ENCODE measurements around the gene NECTIN2.
"Not testable (repeated sequence)": the region's sequence is repeated elsewhere in the genome, so short reads cannot be mapped to it uniquely, and the experiment has no call there.

The NECTIN2 gene

DNA sequence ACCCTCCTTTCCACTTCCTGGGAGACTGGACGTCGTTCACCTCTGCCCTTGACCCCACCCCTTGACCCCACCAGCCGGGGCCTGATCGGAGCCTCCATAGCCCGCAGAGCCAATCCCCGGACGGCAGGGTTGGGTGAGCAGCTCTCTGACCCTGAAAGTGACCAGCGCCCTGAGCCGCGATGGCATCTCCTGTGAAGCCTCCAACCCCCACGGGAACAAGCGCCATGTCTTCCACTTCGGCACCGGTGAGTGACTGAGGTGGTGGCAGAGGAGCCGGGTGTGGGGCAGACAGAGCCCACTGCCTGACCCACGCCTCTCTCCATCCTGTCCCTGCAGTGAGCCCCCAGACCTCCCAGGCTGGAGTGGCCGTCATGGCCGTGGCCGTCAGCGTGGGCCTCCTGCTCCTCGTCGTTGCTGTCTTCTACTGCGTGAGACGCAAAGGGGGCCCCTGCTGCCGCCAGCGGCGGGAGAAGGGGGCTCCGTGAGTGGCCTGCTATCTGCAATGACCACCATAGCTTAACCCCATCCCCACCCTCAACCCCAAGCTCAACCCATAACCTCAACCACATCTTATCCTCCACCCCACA lies 26.8 kb upstream of the NECTIN2 start:
- H3K27ac ChIP-seq (ENCODE audit: low read length), result no peak overlapping the region
- H3K9me3 ChIP-seq (ENCODE audit: control insufficient read depth, low read depth, low read length), result no peaks in the 10 kb centered on the region
- H3K27me3 ChIP-seq (ENCODE audit: control insufficient read depth, insufficient read depth, low read length), result peaks cover 8% of the 10 kb centered on the region
- peaks cover 14% of the 10 kb centered on the region for H3K36me3 ChIP-seq (ENCODE audit: control insufficient read depth, low read depth, low read length)
- no peak overlapping the region for H3K9ac ChIP-seq (ENCODE audit: low read length)
- H3K4me1 ChIP-seq (ENCODE audit: control insufficient read depth, low read depth, low read length), result no peaks in the 10 kb centered on the region
- no peak overlapping the region for H3K4me3 ChIP-seq (ENCODE audit: low read length)

DNA sequence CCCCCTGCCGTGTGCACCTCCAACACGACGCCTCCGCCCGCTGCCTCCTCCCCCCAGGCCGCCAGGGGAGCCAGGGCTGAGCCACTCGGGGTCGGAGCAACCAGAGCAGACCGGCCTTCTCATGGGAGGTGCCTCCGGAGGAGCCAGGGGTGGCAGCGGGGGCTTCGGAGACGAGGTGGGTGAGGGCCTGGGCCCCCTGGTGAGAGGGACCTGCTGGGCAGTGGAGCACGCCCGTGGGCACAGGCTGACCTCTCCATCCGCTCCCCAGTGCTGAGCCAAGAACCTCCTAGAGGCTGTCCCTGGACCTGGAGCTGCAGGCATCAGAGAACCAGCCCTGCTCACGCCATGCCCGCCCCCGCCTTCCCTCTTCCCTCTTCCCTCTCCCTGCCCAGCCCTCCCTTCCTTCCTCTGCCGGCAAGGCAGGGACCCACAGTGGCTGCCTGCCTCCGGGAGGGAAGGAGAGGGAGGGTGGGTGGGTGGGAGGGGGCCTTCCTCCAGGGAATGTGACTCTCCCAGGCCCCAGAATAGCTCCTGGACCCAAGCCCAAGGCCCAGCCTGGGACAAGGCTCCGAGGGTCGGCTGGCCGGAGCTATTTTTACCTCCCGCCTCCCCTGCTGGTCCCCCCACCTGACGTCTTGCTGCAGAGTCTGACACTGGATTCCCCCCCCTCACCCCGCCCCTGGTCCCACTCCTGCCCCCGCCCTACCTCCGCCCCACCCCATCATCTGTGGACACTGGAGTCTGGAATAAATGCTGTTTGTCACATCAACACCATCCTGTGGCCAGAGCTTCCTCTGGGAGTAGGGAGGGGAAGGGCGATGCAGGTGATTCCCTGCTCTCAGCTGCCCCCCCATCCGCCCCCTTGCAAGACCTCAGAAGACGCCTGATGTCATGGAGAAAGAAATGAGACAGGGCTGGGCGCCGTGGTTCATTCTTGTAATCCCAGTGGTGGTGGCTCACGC lies 25.2 kb upstream of the NECTIN2 start:
- Histone ChIP-seq H3K4me3 (ENCODE audit: low read length) (no peak overlapping the region), H3K27me3 (ENCODE audit: control insufficient read depth, insufficient read depth, low read length) (peaks cover 22% of the 10 kb centered on the region), H3K9ac (ENCODE audit: low read length) (no peak overlapping the region), H3K9me3 (ENCODE audit: control insufficient read depth, low read depth, low read length) (no peaks in the 10 kb centered on the region), H3K4me1 (ENCODE audit: control insufficient read depth, low read depth, low read length) (no peaks in the 10 kb centered on the region), H3K36me3 (ENCODE audit: control insufficient read depth, low read depth, low read length) (peaks cover 9% of the 10 kb centered on the region), H3K27ac (ENCODE audit: low read length) (no peak overlapping the region)

- Histone ChIP-seq H3K9me3 (ENCODE audit: control insufficient read depth, low read depth, low read length) (no peaks in the 10 kb centered on the region), H3K4me1 (ENCODE audit: control insufficient read depth, low read depth, low read length) (no peaks in the 10 kb centered on the region), H3K27me3 (ENCODE audit: control insufficient read depth, insufficient read depth, low read length) (peaks cover 34% of the 10 kb centered on the region), H3K27ac (ENCODE audit: low read length) (no peak overlapping the region), H3K36me3 (ENCODE audit: control insufficient read depth, low read depth, low read length) (peaks cover 9% of the 10 kb centered on the region), H3K9ac (ENCODE audit: low read length) (no peak overlapping the region), H3K4me3 (ENCODE audit: low read length) (no peak overlapping the region)
These were observed 23.9 kb upstream of the NECTIN2 start for GRCh38 chr19:44822177-44822576.

GRCh38 chr19:44822670-44823372 lies 23.3 kb upstream of the NECTIN2 start:
- no peak overlapping the region for H3K9ac ChIP-seq (ENCODE audit: low read length)

DNA sequence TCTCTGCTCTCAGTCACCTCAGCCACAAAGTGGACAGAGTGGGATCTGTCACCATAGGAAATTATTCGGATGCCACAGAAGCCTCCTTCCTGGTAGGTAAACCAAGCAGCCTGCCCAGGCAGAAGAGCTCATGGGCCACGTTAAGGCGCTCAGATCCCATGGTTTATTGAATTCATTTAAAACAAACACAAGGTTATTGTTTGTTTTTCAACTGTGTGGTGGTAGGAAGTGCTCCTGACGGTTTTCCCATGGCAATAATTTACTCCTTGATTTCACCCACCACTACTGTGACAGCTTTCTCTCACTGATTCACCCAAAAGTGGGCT lies 22.8 kb upstream of the NECTIN2 start:
- Histone ChIP-seq H3K4me1 (ENCODE audit: control insufficient read depth, low read depth, low read length) (no peaks in the 10 kb centered on the region), H3K9me3 (ENCODE audit: control insufficient read depth, low read depth, low read length) (no peaks in the 10 kb centered on the region), H3K9ac (ENCODE audit: low read length) (no peak overlapping the region), H3K36me3 (ENCODE audit: control insufficient read depth, low read depth, low read length) (peaks cover 9% of the 10 kb centered on the region), H3K27ac (ENCODE audit: low read length) (no peak overlapping the region), H3K4me3 (ENCODE audit: low read length) (no peak overlapping the region), H3K27me3 (ENCODE audit: control insufficient read depth, insufficient read depth, low read length) (peaks cover 37% of the 10 kb centered on the region)

More at GRCh38 chr19:44822670-44823372, 23.3 kb upstream of the NECTIN2 start:
- H3K4me1 ChIP-seq (ENCODE audit: control insufficient read depth, low read depth, low read length), result no peaks in the 10 kb centered on the region
- H3K36me3 ChIP-seq (ENCODE audit: control insufficient read depth, low read depth, low read length), result peaks cover 9% of the 10 kb centered on the region
- no peaks in the 10 kb centered on the region for H3K9me3 ChIP-seq (ENCODE audit: control insufficient read depth, low read depth, low read length)
- H3K27me3 ChIP-seq (ENCODE audit: control insufficient read depth, insufficient read depth, low read length), result peaks cover 37% of the 10 kb centered on the region
- H3K4me3 ChIP-seq (ENCODE audit: low read length), result no peak overlapping the region
- no peak overlapping the region for H3K27ac ChIP-seq (ENCODE audit: low read length)

- peaks cover 45% of the 10 kb centered on the region for H3K27me3 ChIP-seq (ENCODE audit: control insufficient read depth, insufficient read depth, low read length)
- peaks cover 4% of the 10 kb centered on the region for H3K36me3 ChIP-seq (ENCODE audit: control insufficient read depth, low read depth, low read length)
- no peaks in the 10 kb centered on the region for H3K9me3 ChIP-seq (ENCODE audit: control insufficient read depth, low read depth, low read length)
- no peak overlapping the region for H3K27ac ChIP-seq (ENCODE audit: low read length)
- H3K4me1 ChIP-seq (ENCODE audit: control insufficient read depth, low read depth, low read length), result no peaks in the 10 kb centered on the region
- no peak overlapping the region for H3K9ac ChIP-seq (ENCODE audit: low read length)
- no peak overlapping the region for H3K4me3 ChIP-seq (ENCODE audit: low read length)
These were observed 21.3 kb upstream of the NECTIN2 start for GRCh38 chr19:44824761-44825160.

DNA sequence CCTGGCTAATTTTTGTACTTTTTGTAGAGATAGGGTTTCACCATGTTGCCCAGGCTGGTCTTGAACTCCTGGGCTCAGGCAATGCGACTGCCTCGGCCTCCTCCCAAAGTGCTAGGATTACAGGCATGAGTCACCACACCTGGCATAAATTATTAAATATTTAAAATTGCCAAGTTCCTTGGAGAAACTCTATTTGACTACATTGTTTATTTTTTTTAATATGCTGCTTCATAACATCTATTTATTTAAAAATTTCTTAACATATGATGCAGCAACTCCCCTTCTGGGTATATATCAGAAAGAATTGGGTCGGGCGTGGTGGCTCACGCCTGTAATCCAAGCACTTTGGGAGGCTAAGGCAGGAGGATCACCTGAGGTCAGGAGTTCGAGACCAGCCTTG lies 13.2 kb upstream of the NECTIN2 start:
- not testable (repeated sequence) for H3K36me3 ChIP-seq (ENCODE audit: control insufficient read depth, low read depth, low read length); H3K9ac ChIP-seq (ENCODE audit: low read length); H3K4me1 ChIP-seq (ENCODE audit: control insufficient read depth, low read depth, low read length); H3K27ac ChIP-seq (ENCODE audit: low read length); H3K9me3 ChIP-seq (ENCODE audit: control insufficient read depth, low read depth, low read length); H3K4me3 ChIP-seq (ENCODE audit: low read length)
- H3K27me3 ChIP-seq (ENCODE audit: control insufficient read depth, insufficient read depth, low read length), result peaks cover 41% of the 10 kb centered on the region

DNA sequence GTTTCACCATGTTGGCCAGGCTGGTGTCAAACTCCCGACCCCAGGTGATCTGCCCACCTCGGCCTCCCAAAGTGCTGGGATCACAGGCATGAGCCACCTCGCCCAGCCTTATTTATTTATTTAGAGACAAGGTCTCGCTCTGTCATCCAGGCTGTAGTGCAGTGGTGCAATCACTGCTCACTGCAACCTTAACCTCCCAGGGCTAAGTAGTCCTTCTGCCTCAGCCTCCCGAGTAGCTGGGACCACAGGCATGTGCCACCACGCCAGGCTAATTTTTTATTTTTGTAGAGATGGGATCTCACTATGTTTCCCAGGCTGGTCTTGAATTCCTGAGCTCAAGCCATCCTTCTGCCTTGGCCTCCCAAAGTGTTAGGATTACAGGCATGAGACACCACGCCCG lies 11.7 kb upstream of the NECTIN2 start:
- not testable (repeated sequence) for H3K27ac ChIP-seq (ENCODE audit: low read length); H3K4me1 ChIP-seq (ENCODE audit: control insufficient read depth, low read depth, low read length); H3K4me3 ChIP-seq (ENCODE audit: low read length); H3K36me3 ChIP-seq (ENCODE audit: control insufficient read depth, low read depth, low read length); H3K9ac ChIP-seq (ENCODE audit: low read length); H3K9me3 ChIP-seq (ENCODE audit: control insufficient read depth, low read depth, low read length)
- H3K27me3 ChIP-seq (ENCODE audit: control insufficient read depth, insufficient read depth, low read length), result peaks cover 38% of the 10 kb centered on the region

- Histone ChIP-seq H3K9me3 (ENCODE audit: control insufficient read depth, low read depth, low read length) (no peaks in the 10 kb centered on the region), H3K9ac (ENCODE audit: low read length) (no peak overlapping the region), H3K27ac (ENCODE audit: low read length) (no peak overlapping the region), H3K4me1 (ENCODE audit: control insufficient read depth, low read depth, low read length) (peaks cover 5% of the 10 kb centered on the region), H3K36me3 (ENCODE audit: control insufficient read depth, low read depth, low read length) (no peaks in the 10 kb centered on the region), H3K27me3 (ENCODE audit: control insufficient read depth, insufficient read depth, low read length) (peaks cover 20% of the 10 kb centered on the region), H3K4me3 (ENCODE audit: low read length) (no peak overlapping the region)
These were observed 6.8 kb upstream of the NECTIN2 start for GRCh38 chr19:44839276-44839675.

- H3K9ac ChIP-seq (ENCODE audit: low read length), result no peak overlapping the region
- H3K4me1 ChIP-seq (ENCODE audit: control insufficient read depth, low read depth, low read length), result peaks cover 5% of the 10 kb centered on the region
- no peak overlapping the region for H3K27ac ChIP-seq (ENCODE audit: low read length)
- peaks cover 13% of the 10 kb centered on the region for H3K27me3 ChIP-seq (ENCODE audit: control insufficient read depth, insufficient read depth, low read length)
- no peaks in the 10 kb centered on the region for H3K9me3 ChIP-seq (ENCODE audit: control insufficient read depth, low read depth, low read length)
- H3K4me3 ChIP-seq (ENCODE audit: low read length), result no peak overlapping the region
- no peaks in the 10 kb centered on the region for H3K36me3 ChIP-seq (ENCODE audit: control insufficient read depth, low read depth, low read length)
These were observed 5.3 kb upstream of the NECTIN2 start for GRCh38 chr19:44840811-44841210.

DNA sequence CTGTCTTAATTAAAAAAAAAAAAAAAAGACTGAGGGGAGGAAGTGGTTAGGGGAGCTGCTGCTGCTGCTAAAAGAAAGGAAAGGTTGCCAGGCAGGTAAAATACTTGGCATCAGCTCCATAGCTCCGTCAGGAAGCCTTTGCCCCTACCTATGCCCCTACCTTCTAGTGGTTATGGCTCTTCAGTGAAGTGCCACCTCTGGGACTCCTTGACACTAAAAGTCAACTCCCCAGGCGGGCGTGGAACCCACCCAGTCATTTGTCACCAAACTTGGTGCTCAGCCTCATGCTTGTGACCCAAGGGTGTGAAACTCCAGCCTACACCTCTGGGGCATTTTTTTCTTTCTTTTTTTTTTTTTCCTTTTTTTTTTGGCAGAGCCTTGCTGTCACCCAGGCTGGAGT lies 4.9 kb upstream of the NECTIN2 start:
- Histone ChIP-seq H3K4me3 (ENCODE audit: low read length) (no peak overlapping the region), H3K9ac (ENCODE audit: low read length) (no peak overlapping the region), H3K9me3 (ENCODE audit: control insufficient read depth, low read depth, low read length) (no peaks in the 10 kb centered on the region), H3K36me3 (ENCODE audit: control insufficient read depth, low read depth, low read length) (no peaks in the 10 kb centered on the region), H3K4me1 (ENCODE audit: control insufficient read depth, low read depth, low read length) (peaks cover 5% of the 10 kb centered on the region), H3K27ac (ENCODE audit: low read length) (no peak overlapping the region), H3K27me3 (ENCODE audit: control insufficient read depth, insufficient read depth, low read length) (peaks cover 13% of the 10 kb centered on the region)

Data from iPS-18a (cell line).